ENCODE data around the gene IFI27L1. TPM values are rescaled to one million over a fixed set of nuclear protein-coding genes. Genes with fewer than 3 reads are reported as not detected.

IFI27L1 gene
- total RNA-seq, 1 experiment from 2014 or later, result 19.6 TPM

DNA sequence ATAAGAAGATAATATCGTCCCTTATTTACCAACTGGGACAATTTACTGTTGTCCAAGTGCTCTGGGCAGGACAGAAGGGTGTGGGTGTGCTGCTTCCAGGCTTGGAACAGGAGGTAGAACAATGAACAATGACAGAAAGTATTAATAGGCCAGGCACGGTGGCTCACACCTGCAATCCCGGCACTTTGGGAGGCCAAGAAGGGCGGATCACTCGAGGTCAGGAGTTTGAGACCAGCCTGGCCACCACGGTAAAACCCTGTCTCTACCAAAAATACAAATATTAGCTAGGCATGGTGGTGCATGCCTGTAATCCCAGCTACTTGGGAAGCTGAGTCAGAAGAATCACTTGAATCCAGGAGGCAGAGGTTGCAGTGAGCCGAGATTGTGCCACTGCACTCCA lies 32.0 kb downstream of the IFI27L1 start:
- H3K4me3 ChIP-seq (ENCODE audit: low read depth in 2 of 2, low read length in 2 of 2), result no peak overlapping the region
- CTCF ChIA-PET, result no interaction called here
- H3K4me1 ChIP-seq (ENCODE audit: control insufficient read depth, insufficient read depth, low read length), result no peaks in the 10 kb centered on the region
- BruUV-seq (replicated peaks), result no TSS peak
- DNase-seq (ENCODE audit: low read depth, low spot score), result no peak
- no peak for ATAC-seq
- H3K27ac ChIP-seq (ENCODE audit: low read length), result no peak overlapping the region
- in situ Hi-C loops (cut with HindIII; ENCODE audit: low pct_unique_long_range_greater_than_20kb, low sequenced_read_pairs) (no loop called here), intact Hi-C loops (cut with micrococcal nuclease; ENCODE audit: unreplicated experiment) (no loop called here)
- no peaks in the 10 kb centered on the region for H3K9me3 ChIP-seq (ENCODE audit: control insufficient read depth, insufficient read depth, low read depth, low read length)
- TF ChIP-seq POLR2AphosphoS5 (IDR thresholded peaks at IDR 0.05; ENCODE audit: low read depth, low read length) (no peak), CTCF (IDR thresholded peaks at IDR 0.05) (no peak), TCF7L2 (IDR thresholded peaks at IDR 0.05; ENCODE audit: low read depth, low read length) (no peak), SIN3A (IDR thresholded peaks at IDR 0.05; ENCODE audit: borderline replicate concordance, insufficient read depth, low read depth, low read length) (no peak)
- TF ChIP-seq, protein P1, sequence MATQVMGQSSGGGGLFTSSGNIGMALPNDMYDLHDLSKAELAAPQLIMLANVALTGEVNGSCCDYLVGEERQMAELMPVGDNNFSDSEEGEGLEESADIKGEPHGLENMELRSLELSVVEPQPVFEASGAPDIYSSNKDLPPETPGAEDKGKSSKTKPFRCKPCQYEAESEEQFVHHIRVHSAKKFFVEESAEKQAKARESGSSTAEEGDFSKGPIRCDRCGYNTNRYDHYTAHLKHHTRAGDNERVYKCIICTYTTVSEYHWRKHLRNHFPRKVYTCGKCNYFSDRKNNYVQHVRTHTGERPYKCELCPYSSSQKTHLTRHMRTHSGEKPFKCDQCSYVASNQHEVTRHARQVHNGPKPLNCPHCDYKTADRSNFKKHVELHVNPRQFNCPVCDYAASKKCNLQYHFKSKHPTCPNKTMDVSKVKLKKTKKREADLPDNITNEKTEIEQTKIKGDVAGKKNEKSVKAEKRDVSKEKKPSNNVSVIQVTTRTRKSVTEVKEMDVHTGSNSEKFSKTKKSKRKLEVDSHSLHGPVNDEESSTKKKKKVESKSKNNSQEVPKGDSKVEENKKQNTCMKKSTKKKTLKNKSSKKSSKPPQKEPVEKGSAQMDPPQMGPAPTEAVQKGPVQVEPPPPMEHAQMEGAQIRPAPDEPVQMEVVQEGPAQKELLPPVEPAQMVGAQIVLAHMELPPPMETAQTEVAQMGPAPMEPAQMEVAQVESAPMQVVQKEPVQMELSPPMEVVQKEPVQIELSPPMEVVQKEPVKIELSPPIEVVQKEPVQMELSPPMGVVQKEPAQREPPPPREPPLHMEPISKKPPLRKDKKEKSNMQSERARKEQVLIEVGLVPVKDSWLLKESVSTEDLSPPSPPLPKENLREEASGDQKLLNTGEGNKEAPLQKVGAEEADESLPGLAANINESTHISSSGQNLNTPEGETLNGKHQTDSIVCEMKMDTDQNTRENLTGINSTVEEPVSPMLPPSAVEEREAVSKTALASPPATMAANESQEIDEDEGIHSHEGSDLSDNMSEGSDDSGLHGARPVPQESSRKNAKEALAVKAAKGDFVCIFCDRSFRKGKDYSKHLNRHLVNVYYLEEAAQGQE (IDR thresholded peaks at IDR 0.05; ENCODE audit: insufficient read depth in 1 of 2, low read depth in 2 of 2, low read length in 1 of 2), result no peak
- POLR2A ChIA-PET, result no interaction called here
- H3K27me3 ChIP-seq (ENCODE audit: control insufficient read depth, insufficient read depth, low read length), result no peaks in the 10 kb centered on the region
- H3K36me3 ChIP-seq (ENCODE audit: control insufficient read depth, insufficient read depth, low read length), result no peaks in the 10 kb centered on the region; the same call in 1 of the 2 replicates

DNA sequence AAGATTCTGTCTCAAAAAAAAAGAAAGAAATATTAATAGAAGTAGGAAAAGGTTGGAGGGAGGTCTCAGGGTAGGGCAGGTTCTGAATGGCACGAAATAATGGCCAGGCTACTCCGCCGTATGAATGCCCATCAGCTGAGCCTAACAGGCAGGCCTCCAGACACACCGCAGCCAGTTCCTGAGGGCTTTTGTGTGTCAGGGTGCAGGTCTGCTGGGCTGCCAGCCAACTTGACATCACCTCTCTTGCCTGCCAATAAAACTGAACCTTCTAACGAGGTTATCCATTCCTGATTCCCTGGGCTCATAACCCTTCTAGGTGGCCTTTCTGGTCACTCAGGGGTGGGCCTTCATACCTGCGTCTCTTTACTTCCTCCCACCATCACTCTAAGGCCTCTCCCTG lies 32.4 kb downstream of the IFI27L1 start:
- no peak for ATAC-seq
- BruUV-seq (replicated peaks), result no TSS peak
- no peaks in the 10 kb centered on the region for H3K27me3 ChIP-seq (ENCODE audit: control insufficient read depth, insufficient read depth, low read length)

More for the DNA sequence above, 32.4 kb downstream of the IFI27L1 start:
- intact Hi-C loops (cut with micrococcal nuclease; ENCODE audit: unreplicated experiment) (no loop called here), in situ Hi-C loops (cut with HindIII; ENCODE audit: low pct_unique_long_range_greater_than_20kb, low sequenced_read_pairs) (no loop called here)
- no peak overlapping the region for H3K4me3 ChIP-seq (ENCODE audit: low read depth in 2 of 2, low read length in 2 of 2)
- TF ChIP-seq POLR2AphosphoS5 (IDR thresholded peaks at IDR 0.05; ENCODE audit: low read depth, low read length) (no peak), TCF7L2 (IDR thresholded peaks at IDR 0.05; ENCODE audit: low read depth, low read length) (no peak), SIN3A (IDR thresholded peaks at IDR 0.05; ENCODE audit: borderline replicate concordance, insufficient read depth, low read depth, low read length) (no peak), CTCF (IDR thresholded peaks at IDR 0.05) (no peak)
- TF ChIP-seq, protein P1 (IDR thresholded peaks at IDR 0.05; ENCODE audit: insufficient read depth in 1 of 2, low read depth in 2 of 2, low read length in 1 of 2), result no peak
- no peaks in the 10 kb centered on the region for H3K9me3 ChIP-seq (ENCODE audit: control insufficient read depth, insufficient read depth, low read depth, low read length)
- no peak for DNase-seq (ENCODE audit: low read depth, low spot score)
- no peak overlapping the region for H3K27ac ChIP-seq (ENCODE audit: low read length)
- no peaks in the 10 kb centered on the region; the same call in 1 of the 2 replicates for H3K36me3 ChIP-seq (ENCODE audit: control insufficient read depth, insufficient read depth, low read length)
- CTCF ChIA-PET, result no interaction called here
- H3K4me1 ChIP-seq (ENCODE audit: control insufficient read depth, insufficient read depth, low read length), result no peaks in the 10 kb centered on the region
- POLR2A ChIA-PET, result no interaction called here

Measured in Panc1 (cell line).